OCI-LY1 (cell line): ENCODE results near the gene JUN.

ENCODE experiments used
- CTCF ChIP-seq: fragments of 200-600 bp; sonication (generic), shearing (Covaris generic); IDR thresholded peaks from 2 replicates; pipeline ENCODE4 v1.5.1; 2017; ENCODE audit warnings: mild to moderate bottlenecking, antibody characterized with exemption, low read length, moderate library complexity, mixed read lengths
- EZH2 ChIP-seq: fragments of 200-600 bp; sonication (generic), shearing (Covaris generic); IDR thresholded peaks from 2 replicates; pipeline ENCODE4 v1.8.0; 2017; ENCODE audit warnings: borderline replicate concordance, mixed run types, mild to moderate bottlenecking, antibody characterized with exemption, low read length, moderate library complexity, mixed read lengths

GRCh38 chr1:58739856-58740466, 43.9 kb downstream of the JUN start:
- TF ChIP-seq CTCF (peak; percentile 90), EZH2 (no peak)
